H9 (cell line): ENCODE data around the gene SLC23A1. TPM values are rescaled to one million over a fixed set of nuclear protein-coding genes. Genes with fewer than 3 reads are reported as not detected.
"Not testable (repeated sequence)": the region's sequence is repeated elsewhere in the genome, so short reads cannot be mapped to it uniquely, and the experiment has no call there.

Source experiments
- DNase-seq: peaks from one replicate; pipeline ENCODE4 v3.0.0-alpha.2; 2017
- H2AFZ ChIP-seq: one replicate; pipeline ENCODE4 v1.6.1; 2013; ENCODE audit warnings: mild to moderate bottlenecking, low read length, control low read depth, moderate library complexity
- H2AK5ac ChIP-seq: 2 replicates; pipeline ENCODE4 v1.6.1; 2013; ENCODE audit warnings: low read length, control low read depth, mixed read lengths; ENCODE audit not compliant: insufficient read length
- H2BK120ac ChIP-seq: one replicate; pipeline ENCODE4 v1.6.1; 2013; ENCODE audit warnings: low read depth, mild to moderate bottlenecking, low read length, control low read depth, inconsistent platforms; ENCODE audit not compliant: poor library complexity, severe bottlenecking
- H2BK12ac ChIP-seq: 2 replicates; pipeline ENCODE4 v1.6.1; 2013; ENCODE audit warnings: low read length, control low read depth, mixed read lengths, low read depth; ENCODE audit not compliant: insufficient read length
- H2BK15ac ChIP-seq: 2 replicates; pipeline ENCODE4 v1.6.1; 2013; ENCODE audit warnings: low read depth, low read length, control low read depth
- H2BK20ac ChIP-seq: one replicate; pipeline ENCODE4 v1.6.1; 2013; ENCODE audit warnings: low read depth, mild to moderate bottlenecking, low read length, control low read depth, inconsistent platforms; ENCODE audit not compliant: poor library complexity, severe bottlenecking
- H2BK5ac ChIP-seq: 2 replicates; pipeline ENCODE4 v1.6.1; 2013; ENCODE audit warnings: low read length, control low read depth, mixed read lengths; ENCODE audit not compliant: insufficient read length
- H3K14ac ChIP-seq: 2 replicates; pipeline ENCODE4 v1.6.1; 2013; ENCODE audit warnings: low read length, control low read depth; ENCODE audit not compliant: insufficient read depth
- H3K18ac ChIP-seq: 2 replicates; pipeline ENCODE4 v1.6.1; 2013; ENCODE audit warnings: low read depth, mild to moderate bottlenecking, mixed read lengths, low read length, control low read depth; ENCODE audit not compliant: insufficient read length
- H3K23ac ChIP-seq: 2 replicates; pipeline ENCODE4 v1.6.1; 2013; ENCODE audit warnings: low read length, control low read depth, mixed read lengths, low read depth; ENCODE audit not compliant: insufficient read length
- H3K23me2 ChIP-seq: 2 replicates; pipeline ENCODE4 v1.6.1; 2013; ENCODE audit warnings: low read depth, mild to moderate bottlenecking, mixed read lengths, low read length, control low read depth; ENCODE audit not compliant: insufficient read length, poor library complexity, severe bottlenecking
- H3K27ac ChIP-seq: 2 replicates; pipeline ENCODE4 v1.5.1; 2013; ENCODE audit warnings: low read length, control low read depth, mixed read lengths, low read depth; ENCODE audit not compliant: insufficient read length
- H3K27me3 ChIP-seq: 2 replicates; pipeline ENCODE4 v1.6.1; 2013; ENCODE audit warnings: low read length, control low read depth, inconsistent platforms; ENCODE audit not compliant: insufficient read depth
- H3K4ac ChIP-seq: 2 replicates; pipeline ENCODE4 v1.6.1; 2013; ENCODE audit warnings: low read depth, mild to moderate bottlenecking, control low read depth, inconsistent platforms, low read length, moderate library complexity
- H3K4me1 ChIP-seq: 2 replicates; pipeline ENCODE4 v1.6.1; 2013; ENCODE audit warnings: low read length, control low read depth, inconsistent platforms; ENCODE audit not compliant: insufficient read depth
- H3K4me2 ChIP-seq: 2 replicates; pipeline ENCODE4 v1.6.1; 2013; ENCODE audit warnings: low read length, control low read depth, mixed read lengths; ENCODE audit not compliant: insufficient read length, insufficient read depth
- H3K56ac ChIP-seq: 2 replicates; pipeline ENCODE4 v1.6.1; 2013; ENCODE audit warnings: low read depth, mild to moderate bottlenecking, mixed read lengths, low read length, control low read depth; ENCODE audit not compliant: insufficient read length
- H3K79me1 ChIP-seq: 2 replicates; pipeline ENCODE4 v1.6.1; 2013; ENCODE audit warnings: low read depth, mild to moderate bottlenecking, moderate library complexity, low read length, control low read depth, inconsistent platforms; ENCODE audit not compliant: insufficient read depth, poor library complexity, severe bottlenecking
- H3K79me2 ChIP-seq: 2 replicates; pipeline ENCODE4 v1.6.1; 2013; ENCODE audit warnings: low read length, control low read depth, inconsistent platforms; ENCODE audit not compliant: insufficient read depth
- H3K9ac ChIP-seq: 2 replicates; pipeline ENCODE4 v1.6.1; 2013; ENCODE audit warnings: low read length, control low read depth, mixed read lengths; ENCODE audit not compliant: insufficient read length; ENCODE audit errors: extremely low read depth
- H3K9me3 ChIP-seq: one replicate; pipeline ENCODE4 v1.6.1; 2013; ENCODE audit warnings: low read depth, low read length, inconsistent platforms; ENCODE audit not compliant: control insufficient read depth
- H3T11ph ChIP-seq: one replicate; pipeline ENCODE4 v1.6.1; 2013; ENCODE audit warnings: mild to moderate bottlenecking, low read length, control low read depth, inconsistent platforms
- H4K20me1 ChIP-seq: one replicate; pipeline ENCODE4 v1.6.1; 2013; ENCODE audit not compliant: control insufficient read depth, insufficient read length, insufficient read depth
- H4K5ac ChIP-seq: 2 replicates; pipeline ENCODE4 v1.6.1; 2013; ENCODE audit warnings: low read depth, mild to moderate bottlenecking, mixed read lengths, low read length, control low read depth; ENCODE audit not compliant: insufficient read length
- H4K8ac ChIP-seq: replicated peaks from 2 replicates; pipeline ENCODE4 v1.6.1; 2013; ENCODE audit warnings: low read length, control low read depth, mixed read lengths, low read depth; ENCODE audit not compliant: insufficient read length
- H4K91ac ChIP-seq: 2 replicates; pipeline ENCODE4 v1.6.1; 2013; ENCODE audit warnings: low read depth, mild to moderate bottlenecking, moderate library complexity, mixed read lengths, low read length, control low read depth; ENCODE audit not compliant: insufficient read length
- H3K27ac Mint-ChIP-seq, 3 experiments: 2 replicates in 2 of 3; 3 replicates in 1 of 3; pipeline ENCODE4 v1.8.0; 2020 to 2021; ENCODE audit warnings: mixed read lengths in 3 of 3, mild to moderate bottlenecking in 1 of 3, moderate library complexity in 1 of 3
- H3K27me3 Mint-ChIP-seq: 2 replicates; pipeline ENCODE4 v1.8.0; 2021; ENCODE audit warnings: low read depth, mild to moderate bottlenecking, moderate library complexity, mixed read lengths
- H3K36me3 Mint-ChIP-seq, 3 experiments: 2 replicates in 2 of 3; 3 replicates in 1 of 3; pipeline ENCODE4 v1.8.0; 2020 to 2021; ENCODE audit warnings: low read depth in 3 of 3, mixed read lengths in 3 of 3; ENCODE audit not compliant: insufficient read depth in 1 of 3
- H3K4me1 Mint-ChIP-seq, 2 experiments: 2 replicates each; pipeline ENCODE4 v1.8.0; 2020; ENCODE audit warnings: mixed read lengths in 2 of 2
- H3K4me3 Mint-ChIP-seq, 2 experiments: 2 replicates in 1 of 2; 3 replicates in 1 of 2; pipeline ENCODE4 v1.8.0; 2020 to 2021; ENCODE audit warnings: mild to moderate bottlenecking in 2 of 2, mixed read lengths in 2 of 2, moderate library complexity in 1 of 2
- H3K9me3 Mint-ChIP-seq, 2 experiments: 2 replicates in 1 of 2; 3 replicates in 1 of 2; pipeline ENCODE4 v1.8.0; 2020; ENCODE audit warnings: mild to moderate bottlenecking in 2 of 2, mixed read lengths in 2 of 2, moderate library complexity in 1 of 2
- WGBS: extraction: QIAGEN DNeasy Blood & Tissue Kit; methylation state at CpG from one replicate; pipeline ENCODE4 v1.1.7; 2013; ENCODE audit warnings: missing lambda C conversion rate, low lambda C conversion rate, mixed read lengths; ENCODE audit not compliant: insufficient read length; ENCODE audit errors: extremely low coverage; 5-methylcytosine and 5-hydroxymethylcytosine counted together
- total RNA-seq: library from RNA; stranded (reverse); gene quantifications from 2 replicates; pipeline ENCODE4 v1.2.1, GENCODE V29; 2021
- TF ChIP-seq, protein P1 (sequence below): fragments of 200-600 bp; sonication (generic); conservative IDR thresholded peaks from 3 replicates; pipeline ENCODE4 v1.8.0; 2021; ENCODE audit warnings: antibody characterized with exemption, mild to moderate bottlenecking

SLC23A1 gene
- total RNA-seq, 1 experiment from 2014 or later = not detected

DNA sequence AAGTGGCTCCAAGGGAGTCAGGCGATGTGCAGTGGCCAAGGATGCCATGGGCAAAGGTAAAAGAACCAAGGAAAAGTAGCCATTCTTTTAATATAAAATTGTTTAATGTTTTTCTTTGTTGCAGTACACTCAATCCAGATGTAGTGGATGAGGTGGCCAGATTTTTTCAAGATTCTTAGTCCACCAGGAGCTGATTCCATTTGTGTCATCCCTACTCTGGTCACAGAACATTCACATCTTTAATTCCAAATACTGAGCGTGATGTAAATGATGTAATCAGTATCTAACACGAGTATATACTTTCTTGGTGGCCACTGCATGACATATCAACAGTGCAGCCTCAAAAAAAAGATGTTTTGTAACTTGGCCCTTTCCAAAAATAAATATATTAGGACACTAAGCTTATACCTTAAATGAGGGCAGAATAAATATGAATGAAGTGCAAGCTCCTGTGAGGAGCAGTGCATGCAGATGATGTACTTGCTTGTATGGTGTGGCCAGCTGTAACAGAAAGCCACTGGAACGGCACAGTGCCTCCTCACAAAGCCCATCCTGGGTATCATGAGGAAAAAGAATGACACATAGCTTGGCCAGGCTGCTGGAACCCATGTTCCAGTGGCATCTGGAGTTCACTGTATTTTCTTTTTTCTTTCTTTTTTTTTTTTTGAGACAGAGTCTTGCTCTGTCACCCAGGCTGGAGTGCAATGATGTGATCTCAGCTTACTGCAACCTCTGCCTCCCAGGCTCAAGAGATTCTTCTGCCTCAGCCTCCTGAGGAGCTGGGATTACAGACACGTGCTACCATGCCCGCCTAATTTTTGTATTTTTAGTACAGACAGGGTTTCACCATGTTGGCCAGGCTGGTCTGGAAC lies 27.3 kb upstream of the SLC23A1 start:
- H3K4ac ChIP-seq = no peak overlapping the region
- no peaks in the 10 kb centered on the region for H3K23me2 ChIP-seq
- H3K36me3 Mint-ChIP-seq = peaks cover 0 to 17% (median 12%) of the 10 kb centered on the region in 3 experiments; a peak in 4 of 7 replicates
- WGBS = no CpG with 5 or more reads among the region's 6 CpGs
- no peak overlapping the region for H2AK5ac ChIP-seq
- no peak overlapping the region for H2BK120ac ChIP-seq
- no peak overlapping the region for H3K18ac ChIP-seq
- H3K27ac ChIP-seq = no peak overlapping the region
- no peaks in the 10 kb centered on the region for H4K20me1 ChIP-seq
- H4K8ac ChIP-seq = no peak overlapping the region
- no peak overlapping the region for H2BK12ac ChIP-seq
- H2BK15ac ChIP-seq = no peak overlapping the region
- H3K4me1 ChIP-seq = no peaks in the 10 kb centered on the region
- no peak overlapping the region for H3T11ph ChIP-seq
- H3K4me2 ChIP-seq = no peak overlapping the region
- TF ChIP-seq, protein P1, sequence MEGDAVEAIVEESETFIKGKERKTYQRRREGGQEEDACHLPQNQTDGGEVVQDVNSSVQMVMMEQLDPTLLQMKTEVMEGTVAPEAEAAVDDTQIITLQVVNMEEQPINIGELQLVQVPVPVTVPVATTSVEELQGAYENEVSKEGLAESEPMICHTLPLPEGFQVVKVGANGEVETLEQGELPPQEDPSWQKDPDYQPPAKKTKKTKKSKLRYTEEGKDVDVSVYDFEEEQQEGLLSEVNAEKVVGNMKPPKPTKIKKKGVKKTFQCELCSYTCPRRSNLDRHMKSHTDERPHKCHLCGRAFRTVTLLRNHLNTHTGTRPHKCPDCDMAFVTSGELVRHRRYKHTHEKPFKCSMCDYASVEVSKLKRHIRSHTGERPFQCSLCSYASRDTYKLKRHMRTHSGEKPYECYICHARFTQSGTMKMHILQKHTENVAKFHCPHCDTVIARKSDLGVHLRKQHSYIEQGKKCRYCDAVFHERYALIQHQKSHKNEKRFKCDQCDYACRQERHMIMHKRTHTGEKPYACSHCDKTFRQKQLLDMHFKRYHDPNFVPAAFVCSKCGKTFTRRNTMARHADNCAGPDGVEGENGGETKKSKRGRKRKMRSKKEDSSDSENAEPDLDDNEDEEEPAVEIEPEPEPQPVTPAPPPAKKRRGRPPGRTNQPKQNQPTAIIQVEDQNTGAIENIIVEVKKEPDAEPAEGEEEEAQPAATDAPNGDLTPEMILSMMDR = no peak
- no peak overlapping the region for H3K23ac ChIP-seq
- H3K79me1 ChIP-seq = no peaks in the 10 kb centered on the region
- no peak overlapping the region for H3K27ac Mint-ChIP-seq
- H4K5ac ChIP-seq = no peak overlapping the region
- peaks cover 2% of the 10 kb centered on the region; the same call in 1 of the 2 replicates for H3K27me3 Mint-ChIP-seq
- DNase-seq = no peak
- no peaks in the 10 kb centered on the region for H3K79me2 ChIP-seq
- no peaks in the 10 kb centered on the region for H3K9me3 ChIP-seq
- H3K9ac ChIP-seq = no peak overlapping the region
- H4K91ac ChIP-seq = no peak overlapping the region
- H3K14ac ChIP-seq = no peak overlapping the region
- H2AFZ ChIP-seq = no peak overlapping the region
- H3K27me3 ChIP-seq = no peaks in the 10 kb centered on the region
- H3K4me3 Mint-ChIP-seq = no peak overlapping the region
- H2BK20ac ChIP-seq = no peak overlapping the region
- H3K9me3 Mint-ChIP-seq = no peaks in the 10 kb centered on the region
- no peak overlapping the region for H2BK5ac ChIP-seq
- H3K4me1 Mint-ChIP-seq = no peaks in the 10 kb centered on the region; a peak in 1 of 4 replicates
- H3K56ac ChIP-seq = no peak overlapping the region

DNA sequence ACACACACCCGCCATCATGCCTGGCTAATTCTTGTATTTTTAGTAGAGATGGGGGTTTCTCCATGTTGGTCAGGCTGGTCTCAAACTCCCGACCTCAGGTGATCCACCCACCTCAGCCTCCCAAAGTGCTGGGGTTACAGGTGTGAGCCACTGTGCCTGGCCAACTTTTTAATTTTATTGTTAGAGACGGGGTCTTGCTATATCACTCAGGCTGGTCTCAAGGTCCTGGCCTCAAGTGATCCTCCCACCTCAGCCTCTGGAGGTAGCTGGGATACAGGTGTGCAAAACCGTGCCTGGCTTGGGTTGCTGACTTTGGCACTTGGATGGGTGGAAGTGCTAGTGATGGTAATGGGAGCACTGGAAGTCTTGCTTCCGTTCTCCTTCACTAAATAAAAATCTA lies 26.0 kb upstream of the SLC23A1 start:
- H4K5ac ChIP-seq, H4K8ac ChIP-seq, H3K14ac ChIP-seq, H2BK120ac ChIP-seq, H3K27me3 Mint-ChIP-seq, H3K4me1 Mint-ChIP-seq, H4K20me1 ChIP-seq, H2BK20ac ChIP-seq, H3K9ac ChIP-seq, H3K23me2 ChIP-seq, H3K9me3 ChIP-seq, H3K56ac ChIP-seq, H3K27me3 ChIP-seq, H3K4me2 ChIP-seq, H3K18ac ChIP-seq, H3K79me1 ChIP-seq, H3K27ac Mint-ChIP-seq, H3K27ac ChIP-seq, H4K91ac ChIP-seq, H2BK15ac ChIP-seq, H3K4me1 ChIP-seq, H2BK5ac ChIP-seq, H2AFZ ChIP-seq, H3K9me3 Mint-ChIP-seq, H2AK5ac ChIP-seq, H2BK12ac ChIP-seq, H3K23ac ChIP-seq, H3K4me3 Mint-ChIP-seq, H3K4ac ChIP-seq, H3K79me2 ChIP-seq, DNase-seq, H3T11ph ChIP-seq: not testable (repeated sequence)
- peaks cover 0 to 12% (median 12%) of the 10 kb centered on the region in 3 experiments; a peak in 4 of 7 replicates for H3K36me3 Mint-ChIP-seq
- WGBS = no CpG with 5 or more reads among the region's 5 CpGs
